GM13977 (cell line): ENCODE results near the gene TFCP2.
"Not testable (repeated sequence)": the region's sequence is repeated elsewhere in the genome, so short reads cannot be mapped to it uniquely, and the experiment has no call there.

Experiments used
- DNase-seq: peaks from one replicate; pipeline ENCODE4 v3.0.0; 2012; ENCODE audit warnings: low spot score
- CTCF ChIP-seq: IDR thresholded peaks from 2 replicates; pipeline ENCODE4 v1.5.1; 2012; ENCODE audit warnings: mild to moderate bottlenecking, control low read depth; ENCODE audit not compliant: insufficient read depth; ENCODE audit errors: extremely low read depth, missing control alignments
- in situ Hi-C: fragments of 300-500 bp; cut with MboI; formaldehyde crosslinking; loops from one replicate; pipeline ENCODE4 v1.12.0; 2022; ENCODE audit warnings: low sequenced_read_pairs, low pct_unique_long_range_greater_than_20kb, mixed read lengths, inconsistent platforms; ENCODE audit not compliant: unreplicated experiment

The TFCP2 gene

GRCh38 chr12:51080136-51080535 lies 92.8 kb downstream of the TFCP2 start:
- no peak for DNase-seq
- in situ Hi-C loops: no loop called here
- TF ChIP-seq CTCF: no peak

GRCh38 chr12:51078866-51079265 lies 94.1 kb downstream of the TFCP2 start:
- in situ Hi-C loops, DNase-seq: not testable (repeated sequence)

- in situ Hi-C loops, DNase-seq: not testable (repeated sequence)
These were observed 94.6 kb downstream of the TFCP2 start for GRCh38 chr12:51078346-51078745.

GRCh38 chr12:51077930-51078329 lies 95.0 kb downstream of the TFCP2 start:
- TF ChIP-seq CTCF: no peak
- in situ Hi-C loops: no loop called here
- no peak for DNase-seq

- DNase-seq: no peak
- no peak for TF ChIP-seq CTCF
- in situ Hi-C loops: no loop called here
These were observed 96.6 kb downstream of the TFCP2 start for GRCh38 chr12:51076236-51076930.

GRCh38 chr12:51075390-51075789 lies 97.5 kb downstream of the TFCP2 start:
- TF ChIP-seq CTCF: no peak
- in situ Hi-C loops: no loop called here
- DNase-seq: no peak

- TF ChIP-seq CTCF: no peak
- DNase-seq: no peak
- in situ Hi-C loops: loop anchor here (25.0 kb wide), 1 partner anchor 266 kb away; the partner anchor contains the start of gene CELA1
These were observed 101.3 kb downstream of the TFCP2 start for GRCh38 chr12:51071663-51072062.

GRCh38 chr12:51070004-51070403 lies 102.9 kb downstream of the TFCP2 start:
- no peak for DNase-seq
- in situ Hi-C loops: loop anchor here (25.0 kb wide), 1 partner anchor 267 kb away; the partner anchor contains the start of gene CELA1
- TF ChIP-seq CTCF: no peak
